GM18907 (cell line): ENCODE data around the gene LHX5.
A peak's percentile ranks its signal among the peaks of the same experiment; 100 is the strongest.

ENCODE experiments used
- ATAC-seq: cut with Tn5 transposase; IDR thresholded peaks from one replicate; pipeline ENCODE4 v1.9.1; 2021; ENCODE audit warnings: mild to moderate bottlenecking, moderate library complexity; ENCODE audit not compliant: unreplicated experiment

Gene LHX5

DNA sequence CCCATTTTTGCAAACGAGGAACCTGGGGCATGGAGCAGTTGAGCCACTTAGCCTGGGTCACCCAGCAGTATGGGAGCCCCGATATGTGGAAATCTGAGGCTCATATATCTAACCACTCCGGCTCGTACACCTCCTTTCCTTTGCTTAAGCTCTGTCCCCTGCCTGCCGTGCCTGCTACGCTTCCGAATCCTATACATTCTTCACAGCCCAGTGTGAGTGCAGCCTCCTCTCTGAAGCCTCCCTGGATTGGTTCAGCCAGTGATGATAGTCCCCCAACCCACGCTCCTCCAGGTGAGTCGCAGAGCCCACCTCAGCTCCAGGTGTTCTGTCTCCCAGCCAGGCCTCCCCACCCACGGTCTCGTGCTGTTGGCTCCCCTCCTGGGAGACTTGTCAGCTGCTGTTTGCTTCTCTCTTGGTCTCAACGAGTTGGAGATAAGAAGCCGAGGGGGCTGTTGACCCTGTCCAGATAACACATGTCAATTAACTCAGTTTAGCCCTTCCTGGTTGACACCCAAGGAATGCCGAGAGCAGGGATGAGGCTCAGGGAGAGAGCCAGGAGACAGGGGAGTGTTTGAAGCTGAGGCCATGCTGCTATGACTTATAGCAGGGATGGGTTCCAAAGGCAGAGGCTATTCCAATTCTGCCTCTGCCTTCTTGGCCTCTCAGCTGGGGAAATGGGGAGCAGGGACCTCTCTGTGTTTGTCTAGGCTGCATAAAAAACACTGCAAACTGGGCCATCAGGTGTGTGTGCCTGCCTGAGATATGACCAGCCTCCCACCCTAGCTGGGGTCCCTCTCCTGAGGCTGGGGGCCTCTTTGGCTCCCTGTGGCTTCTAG lies 30.5 kb downstream of the LHX5 start:
- ATAC-seq: no peak

DNA sequence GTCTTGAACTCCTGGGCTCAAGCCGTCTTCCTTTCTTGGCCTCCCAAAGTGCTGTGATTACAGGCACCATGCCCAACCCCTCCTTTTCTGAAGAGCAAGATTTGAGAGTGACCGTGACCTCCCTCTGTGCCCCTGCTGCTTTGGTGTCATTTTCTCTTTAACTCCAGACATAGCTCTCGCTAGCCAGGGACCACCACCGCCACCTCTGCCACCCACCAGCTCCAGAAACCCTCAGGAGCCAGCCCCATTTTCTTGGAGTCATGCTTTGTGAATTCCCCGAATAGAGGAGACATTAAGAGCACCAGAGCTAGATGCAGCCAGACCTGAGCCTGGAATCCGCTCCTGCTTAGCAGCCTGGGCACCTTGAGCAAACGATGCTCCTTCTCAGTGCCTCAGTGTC lies 31.3 kb downstream of the LHX5 start:
- no peak for ATAC-seq

DNA sequence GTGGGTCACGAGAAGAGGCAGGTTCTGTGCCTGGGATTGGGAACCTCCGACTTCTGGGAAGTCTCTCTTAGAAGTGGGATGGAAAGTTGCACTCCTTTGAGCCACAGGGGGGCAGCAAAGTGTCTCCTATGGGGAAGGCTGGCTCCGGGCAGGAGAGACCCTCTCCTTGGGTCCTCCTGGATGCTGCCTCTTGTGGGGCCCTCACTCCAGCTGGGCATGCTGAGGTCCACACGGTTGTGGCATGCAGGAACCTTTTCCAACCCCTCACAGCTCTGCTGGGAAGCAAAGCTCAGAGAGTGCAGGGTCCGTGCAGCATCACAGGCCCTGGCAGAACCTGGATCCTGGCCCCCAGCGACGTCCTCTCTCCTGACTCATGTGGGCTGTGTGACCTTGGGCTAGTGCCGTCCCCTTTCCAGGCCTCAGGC lies 32.1 kb downstream of the LHX5 start:
- ATAC-seq: no peak

DNA sequence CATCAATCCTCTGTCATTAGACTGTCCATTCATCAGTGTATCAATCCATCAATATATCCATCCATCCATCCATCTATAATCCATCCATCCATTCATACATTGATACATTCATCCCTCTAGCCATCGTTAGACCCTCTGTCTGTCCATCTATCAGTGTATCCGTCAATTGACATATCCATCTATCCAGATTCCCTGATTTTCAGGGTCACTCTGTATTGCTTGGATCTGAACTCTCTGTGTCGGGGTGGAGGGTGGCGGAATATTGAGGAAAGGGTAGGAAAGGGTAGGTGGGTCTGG lies 32.4 kb downstream of the LHX5 start:
- ATAC-seq: no peak

DNA sequence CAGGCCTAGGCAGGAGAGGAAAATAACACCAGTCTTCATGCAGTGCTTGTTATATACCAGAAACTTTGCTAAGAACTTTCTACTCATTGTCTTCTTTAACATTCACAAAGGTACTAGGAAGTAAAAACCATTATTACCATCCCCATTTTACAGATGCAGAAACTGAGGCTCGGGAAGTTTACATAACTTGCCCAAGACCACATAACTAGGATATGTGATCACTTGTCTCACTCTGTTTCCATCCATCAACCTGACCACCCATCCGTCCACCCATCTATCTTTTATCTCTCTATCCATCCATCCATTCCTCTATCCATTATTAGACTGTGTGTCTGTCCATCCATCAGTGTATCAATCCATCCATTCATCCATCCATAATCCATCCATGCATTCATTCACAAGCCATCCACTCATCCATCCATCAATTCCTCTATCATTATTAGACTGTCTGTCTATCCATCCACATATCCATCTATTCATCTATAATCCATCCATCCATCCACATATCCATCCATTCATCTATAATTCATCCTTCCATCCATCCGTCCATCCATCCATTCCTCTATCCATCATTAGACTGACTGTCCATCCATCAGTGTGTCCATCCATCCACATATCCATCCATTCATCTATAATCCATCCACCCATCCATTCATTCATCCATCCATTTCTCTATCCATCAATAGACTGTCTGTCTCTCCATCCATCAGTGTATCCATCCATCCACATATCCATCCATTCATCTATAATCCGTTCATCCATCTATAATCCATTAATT lies 33.0 kb downstream of the LHX5 start:
- no peak for ATAC-seq

DNA sequence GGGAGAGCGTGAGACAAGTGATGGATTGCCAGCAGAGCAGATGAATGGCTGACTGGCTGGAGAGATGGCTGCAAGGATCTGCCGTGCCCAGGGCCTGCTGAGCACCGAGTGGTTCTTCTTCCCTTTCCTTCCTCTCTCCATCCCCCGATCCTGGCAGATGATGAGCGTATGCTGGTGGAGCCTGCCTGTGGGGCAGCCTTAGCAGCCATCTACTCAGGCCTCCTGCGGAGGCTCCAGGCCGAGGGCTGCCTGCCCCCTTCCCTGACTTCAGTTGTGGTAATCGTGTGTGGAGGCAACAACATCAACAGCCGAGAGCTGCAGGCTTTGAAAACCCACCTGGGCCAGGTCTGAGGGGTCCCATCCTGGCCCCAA lies 34.0 kb downstream of the LHX5 start:
- ATAC-seq: no peak

DNA sequence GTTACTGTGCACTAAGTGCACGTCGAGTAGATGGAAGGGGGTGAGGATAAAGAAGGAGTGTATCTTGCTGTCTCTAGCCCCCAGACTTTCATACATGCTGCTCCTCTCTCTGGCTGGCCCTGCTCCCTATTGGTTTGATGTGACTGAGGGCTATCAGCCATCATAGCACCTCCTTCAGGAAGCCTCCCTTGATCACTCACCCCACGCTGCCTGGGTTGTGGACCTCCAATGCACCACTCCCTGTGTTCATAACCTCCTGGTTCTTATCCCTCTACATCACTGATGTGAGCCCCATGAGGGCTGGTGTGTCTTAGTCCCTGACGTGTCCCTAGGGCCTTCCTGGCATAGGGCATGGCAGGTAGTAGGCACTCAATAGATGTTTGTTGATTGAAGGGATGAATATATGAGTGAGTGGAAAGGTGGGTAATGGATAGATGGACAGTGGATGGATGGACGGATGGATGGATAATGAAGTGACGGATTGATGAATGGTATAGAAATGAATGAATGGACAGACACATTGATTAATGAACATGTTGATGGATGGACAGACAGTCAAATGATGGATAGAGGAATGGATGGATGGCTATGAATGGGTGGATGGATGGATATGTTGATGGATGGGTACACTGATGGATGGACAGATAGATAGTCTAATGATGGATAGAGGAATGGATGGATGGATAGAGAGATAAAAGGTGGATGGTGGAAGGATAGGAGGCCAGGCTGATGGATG lies 34.5 kb downstream of the LHX5 start:
- no peak for ATAC-seq

DNA sequence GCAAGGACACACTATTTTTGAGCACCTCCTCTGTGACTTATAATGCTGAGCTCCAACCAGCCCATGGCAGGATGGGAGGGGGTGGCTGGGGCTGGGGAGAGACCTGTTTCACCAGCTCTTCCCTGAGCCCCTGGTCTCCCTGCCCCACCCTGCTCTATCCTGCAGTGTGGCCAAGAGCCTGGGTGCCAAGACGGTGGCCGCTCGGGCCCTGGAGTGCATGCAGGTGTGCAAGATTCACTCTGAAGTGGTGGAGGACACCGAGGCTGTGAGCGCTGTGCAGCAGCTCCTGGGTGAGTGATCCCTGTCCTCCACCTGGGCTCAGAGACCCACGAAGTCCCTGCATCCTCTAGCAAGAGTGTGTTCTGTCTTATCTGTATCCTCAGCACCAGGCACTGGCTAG lies 35.1 kb downstream of the LHX5 start:
- ATAC-seq: no peak

DNA sequence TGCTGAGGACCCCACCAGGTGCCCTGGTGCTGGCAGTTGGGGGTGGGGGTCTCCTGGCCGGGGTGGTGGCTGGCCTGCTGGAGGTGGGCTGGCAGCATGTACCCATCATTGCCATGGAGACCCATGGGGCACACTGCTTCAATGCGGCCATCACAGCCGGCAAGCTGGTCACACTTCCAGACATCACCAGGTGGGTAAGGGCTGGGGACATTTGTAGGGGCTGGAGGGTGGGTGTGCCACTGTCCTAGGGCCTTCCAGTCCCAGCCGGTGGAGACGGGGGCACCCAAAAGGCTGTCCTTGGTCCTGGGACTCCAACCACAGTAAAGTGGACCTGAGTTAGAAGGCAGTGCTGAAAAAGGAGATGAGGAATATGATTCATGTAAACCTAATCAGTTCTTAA lies 36.3 kb downstream of the LHX5 start:
- ATAC-seq: no peak

DNA sequence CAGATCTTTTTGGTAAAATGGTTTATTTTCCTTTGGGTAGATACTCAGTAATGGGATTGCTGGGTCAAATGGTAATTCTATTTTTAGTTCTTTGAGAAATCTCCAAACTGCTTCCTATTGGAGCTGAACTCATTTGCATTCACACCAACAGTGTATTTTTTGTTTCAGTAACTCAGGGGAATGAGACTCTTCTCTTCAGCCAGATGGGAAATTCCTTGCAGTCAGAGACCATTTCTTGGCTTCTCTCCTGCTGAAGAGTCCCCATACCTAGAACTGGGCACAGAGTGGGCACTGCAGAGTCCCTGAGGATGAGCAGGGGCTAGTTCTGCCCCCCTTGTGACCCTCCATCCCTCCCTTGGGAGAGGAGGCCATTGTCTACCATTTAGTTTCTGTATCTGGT lies 38.7 kb downstream of the LHX5 start:
- ATAC-seq: no peak

DNA sequence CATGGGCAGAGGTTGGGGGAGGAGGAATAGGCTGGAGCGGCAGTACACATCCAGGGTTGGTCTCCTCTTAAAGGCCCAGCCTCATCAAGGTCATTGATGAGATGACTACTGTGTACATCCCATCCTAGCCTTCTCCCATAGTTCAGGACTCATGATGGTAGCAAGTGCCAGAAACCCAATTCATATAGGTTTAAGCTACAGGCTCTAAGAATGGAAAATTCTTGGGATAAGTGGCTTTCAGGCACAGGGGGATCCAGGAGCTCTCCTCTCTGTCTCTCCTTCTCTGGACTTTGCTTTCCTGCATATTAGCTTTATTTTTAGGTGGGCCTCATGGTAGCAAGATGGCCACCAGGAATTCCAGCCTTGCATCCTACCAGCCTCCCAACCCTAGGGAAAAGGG lies 43.2 kb downstream of the LHX5 start:
- no peak for ATAC-seq

DNA sequence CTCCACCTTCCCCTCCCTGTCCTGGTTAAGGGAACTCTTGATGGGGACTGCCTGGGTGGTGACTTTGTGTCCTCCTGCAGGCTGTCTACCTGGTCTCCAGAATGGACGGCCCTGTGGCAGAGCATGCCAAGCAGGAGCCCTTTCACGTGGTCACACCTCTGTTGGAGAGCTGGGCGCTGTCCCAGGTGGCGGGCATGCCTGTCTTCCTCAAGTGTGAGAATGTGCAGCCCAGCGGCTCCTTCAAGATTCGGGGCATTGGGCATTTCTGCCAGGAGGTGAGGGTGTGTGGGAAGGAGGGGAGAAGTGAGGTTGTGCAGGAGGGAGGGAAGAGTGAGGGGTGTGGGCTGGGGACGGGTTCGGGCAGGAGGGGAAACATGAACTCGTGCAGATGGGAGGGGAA lies 43.8 kb downstream of the LHX5 start:
- no peak for ATAC-seq

DNA sequence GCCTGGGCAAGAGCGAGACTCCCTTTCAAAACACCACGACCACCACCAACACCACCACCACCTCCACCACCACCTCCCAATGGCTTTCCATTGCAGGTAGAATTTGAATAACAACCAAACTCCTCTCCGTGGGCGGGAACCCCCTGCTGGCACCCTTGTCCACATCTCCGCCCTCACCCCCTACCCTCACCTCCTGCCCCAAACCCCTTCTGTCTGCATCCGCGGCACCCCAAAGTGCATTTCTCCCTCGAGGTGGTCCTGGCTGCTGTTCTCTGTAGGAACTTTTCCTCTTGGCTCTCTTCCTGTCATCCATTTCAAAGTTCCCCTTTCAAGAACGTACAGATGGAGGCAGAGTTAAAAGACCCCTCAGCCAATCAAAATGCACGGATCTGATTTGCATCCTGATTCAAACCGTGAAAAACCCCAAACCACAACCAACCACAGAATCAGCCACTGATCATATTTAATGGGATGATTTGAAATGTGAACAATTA lies 45.7 kb downstream of the LHX5 start:
- ATAC-seq: no peak

DNA sequence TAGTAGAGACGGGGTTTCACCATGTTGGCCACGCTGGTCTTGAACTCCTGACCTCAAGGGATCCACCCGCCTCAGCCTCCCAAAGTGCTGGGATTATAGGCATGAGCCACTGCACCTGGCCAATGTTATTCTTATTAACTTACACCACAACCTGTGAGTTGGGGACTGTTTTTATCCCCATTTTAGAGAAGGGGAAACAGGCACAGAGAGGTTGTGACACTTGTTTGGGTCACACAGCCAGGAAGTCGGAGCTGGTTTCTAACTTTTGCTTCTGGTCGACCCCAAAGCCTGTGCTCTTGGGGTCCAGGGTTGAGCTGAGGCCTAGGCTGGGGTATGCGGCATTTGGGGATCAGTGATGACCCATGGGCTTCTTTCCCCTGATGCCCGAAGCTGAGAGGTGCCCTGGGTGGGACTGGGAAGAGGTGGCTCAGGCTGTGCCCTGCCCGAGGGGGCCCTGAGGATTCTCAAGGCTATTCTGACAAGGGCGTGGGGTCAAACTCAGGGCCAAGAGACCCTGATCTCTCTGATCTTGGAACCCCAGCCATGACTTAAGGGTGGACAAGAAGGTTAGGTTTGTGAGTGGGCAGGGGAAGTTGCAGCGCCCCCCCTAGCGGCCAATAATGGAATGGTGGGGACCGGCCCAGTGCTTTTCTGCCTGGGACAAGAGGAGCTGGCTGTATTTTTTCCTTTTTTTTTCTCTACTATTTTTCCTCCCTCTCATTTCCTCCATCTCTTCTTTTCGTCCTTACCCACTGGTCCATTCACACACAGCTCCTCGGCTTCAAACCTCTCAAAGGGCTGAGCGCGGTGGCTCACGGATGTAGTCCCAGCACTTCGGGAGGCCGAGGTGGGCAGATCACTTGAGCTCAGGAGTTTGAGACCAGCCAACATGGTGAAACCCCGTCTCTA lies 46.5 kb downstream of the LHX5 start:
- no peak for ATAC-seq

DNA sequence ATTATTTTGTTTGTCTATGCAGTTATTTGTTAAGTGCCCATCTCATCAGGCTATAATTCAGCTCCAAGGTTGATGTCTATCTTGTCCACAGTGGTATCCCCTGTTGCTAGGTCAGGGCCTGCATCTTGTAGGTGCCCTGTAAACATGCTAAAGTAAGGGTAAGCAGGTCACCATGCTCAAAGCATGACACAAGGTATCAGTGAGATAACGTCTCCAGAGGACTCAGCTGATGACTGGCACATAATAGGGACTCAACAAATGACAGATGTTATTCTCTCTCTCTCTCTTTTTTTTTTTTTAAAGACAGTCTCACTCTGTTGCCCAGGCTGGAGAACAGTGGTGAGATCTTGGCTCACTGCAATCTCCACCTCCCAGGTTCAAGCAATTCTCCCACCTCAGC lies 47.2 kb downstream of the LHX5 start:
- no peak for ATAC-seq

DNA sequence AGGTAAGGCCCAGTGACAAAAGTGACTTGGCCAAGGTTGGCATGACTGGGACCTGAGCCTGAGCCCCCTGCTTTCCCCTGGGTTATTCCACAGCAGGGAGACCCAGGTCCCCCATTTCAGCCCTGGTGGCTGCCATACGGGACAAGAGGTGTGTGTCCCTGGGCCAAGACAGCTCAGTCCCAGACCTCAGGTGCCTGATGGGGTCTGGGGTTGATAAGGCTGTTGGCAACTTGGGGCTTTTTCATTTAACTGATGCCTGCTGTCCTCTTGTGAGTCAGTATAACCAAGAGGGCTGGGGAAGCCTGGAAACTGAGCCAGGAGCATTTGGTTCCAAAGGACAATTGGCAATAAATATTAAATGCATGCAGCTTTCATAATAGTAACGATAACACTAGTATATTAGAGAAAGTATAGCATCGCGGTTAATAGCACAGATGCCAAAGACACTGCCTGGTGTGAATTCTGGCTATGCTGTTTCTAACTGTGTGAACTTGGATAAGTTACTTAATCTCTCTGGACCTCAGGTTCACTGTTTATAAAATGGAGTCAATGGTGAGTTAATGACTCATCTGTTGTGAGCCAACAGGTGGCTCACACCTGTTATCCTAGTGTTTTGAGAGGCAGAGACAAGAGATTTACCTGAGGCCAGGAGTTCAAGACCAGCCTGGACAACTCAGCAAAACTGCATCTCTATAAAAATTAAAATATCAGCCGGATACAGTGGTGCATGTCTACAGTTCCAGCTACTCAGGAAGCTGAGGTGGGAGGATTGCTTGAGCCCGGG lies 48.6 kb downstream of the LHX5 start:
- no peak for ATAC-seq

DNA sequence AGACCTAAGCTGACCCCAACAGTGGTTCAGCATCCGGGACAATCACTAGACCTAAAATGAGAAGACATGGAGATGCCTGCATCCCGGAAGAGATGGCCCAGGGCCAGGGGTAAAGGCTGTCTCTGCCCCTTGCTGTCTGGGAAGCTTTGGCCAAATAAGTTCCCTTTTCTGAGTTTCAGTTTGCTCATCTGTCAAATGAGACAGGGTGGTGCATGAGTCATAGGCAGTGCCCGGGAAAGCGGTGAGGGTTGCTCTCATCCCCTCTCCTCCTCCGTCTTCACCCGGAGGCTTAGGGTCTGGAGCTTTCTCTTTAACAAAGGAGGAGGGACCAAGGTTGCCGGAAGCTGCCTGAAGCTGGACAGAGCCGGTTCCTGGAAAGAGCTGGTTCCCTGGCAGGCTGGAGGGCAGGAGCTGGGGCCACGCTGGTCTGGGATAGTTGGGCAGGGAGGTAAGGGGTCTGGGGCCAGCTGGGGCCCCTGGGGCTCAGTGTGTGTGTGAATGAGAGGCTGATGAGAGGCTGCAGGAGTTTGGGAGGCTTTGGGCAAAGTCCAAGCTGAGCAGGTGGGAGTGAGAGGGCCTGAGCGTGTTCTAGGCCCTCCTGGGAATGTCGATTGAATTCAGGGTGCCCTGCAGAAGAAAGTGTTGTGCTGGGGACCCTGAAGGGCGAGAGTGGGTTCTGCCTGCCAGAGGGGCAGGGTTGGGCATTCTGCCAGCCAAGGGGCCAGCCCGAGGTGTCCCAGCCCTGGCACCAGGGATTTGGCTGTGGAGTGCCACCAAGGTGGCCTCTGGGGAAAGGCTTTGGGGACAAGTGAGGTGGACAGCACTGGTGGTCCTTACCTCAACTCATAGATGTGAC lies 49.4 kb downstream of the LHX5 start, which contains the start of gene SDSL:
TSS of gene SDSL (plus strand) at position 351 of the 856 bp plus-strand sequence. CDS start 5,603 bp downstream, outside the sequence.
- peak; percentile 92 for ATAC-seq

DNA sequence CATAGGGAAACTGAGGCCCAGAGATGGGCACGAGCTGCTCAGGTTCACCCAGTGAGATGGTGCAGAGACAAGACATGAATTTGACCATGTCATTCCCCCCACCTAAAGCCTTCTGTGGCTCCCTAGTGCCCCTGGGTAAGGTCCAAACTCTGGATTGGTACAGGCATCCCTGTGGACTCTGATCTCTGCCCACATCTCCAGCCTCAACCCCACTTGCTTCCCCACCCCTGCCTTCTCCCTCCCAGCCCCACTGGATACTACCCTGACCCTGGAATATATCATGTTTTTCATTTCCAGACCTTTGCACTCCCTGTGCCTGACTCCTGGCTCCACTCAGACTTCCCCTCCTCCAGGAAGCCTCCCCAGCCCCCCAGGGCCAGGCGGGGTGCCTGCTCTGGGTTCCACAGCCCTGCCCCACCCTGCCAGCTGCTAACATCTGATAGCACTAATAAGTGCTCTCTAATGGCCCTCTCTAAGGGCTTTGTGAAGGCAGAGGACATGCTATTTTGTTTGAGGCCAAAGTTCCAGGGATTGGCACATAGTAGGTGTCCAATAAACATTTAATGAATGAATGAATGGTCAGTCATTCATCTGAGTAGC lies 50.6 kb downstream of the LHX5 start:
- no peak for ATAC-seq
